Right atrium auricular region (tissue), 2 donors: Measurements from ENCODE around the gene COL25A1. TPM values are rescaled to one million over a fixed set of nuclear protein-coding genes. Genes with fewer than 3 reads are reported as not detected.

Experiments used
- DNase-seq: peaks from one replicate; pipeline ENCODE4 v3.0.0-alpha.2; 2019; ENCODE audit warnings: low spot score
- H3K27ac ChIP-seq, 2 donors: fragments of 200-600 bp; sonication (generic); 1 replicate in 1 of 2; 2 replicates in 1 of 2; pipeline ENCODE4 v1.5.1; 2016 to 2019
- H3K27me3 ChIP-seq, 2 donors: fragments of 200-600 bp; sonication (generic); one replicate each; pipeline versions ENCODE4 v1.5.1 to v1.6.0; 2017 to 2019
- H3K36me3 ChIP-seq: fragments of 200-600 bp; sonication (generic); one replicate; pipeline ENCODE4 v1.5.1; 2016
- H3K4me1 ChIP-seq, 2 donors: fragments of 200-600 bp; sonication (generic); one replicate each; pipeline versions ENCODE4 v1.5.1 to v1.6.0; 2017 to 2019
- H3K4me3 ChIP-seq, 2 donors: fragments of 200-600 bp; sonication (generic); 1 replicate in 1 of 2; 2 replicates in 1 of 2; pipeline ENCODE4 v1.5.1; 2017 to 2019; ENCODE audit warnings: mild to moderate bottlenecking in 1 of 2, moderate library complexity in 1 of 2
- H3K9me3 ChIP-seq, 2 donors: fragments of 200-600 bp; sonication (generic); one replicate each; pipeline ENCODE4 v1.5.1; 2019
- total RNA-seq, 2 donors: library from RNA; depleted of rRNA; stranded (reverse); fragments of >200 nt; gene quantifications; one replicate each; pipeline ENCODE4 v1.1.0, GENCODE V29; 2016
- TF ChIP-seq, protein P1 (sequence below), 2 donors: fragments of 200-600 bp; sonication (generic); IDR thresholded peaks; one replicate each; pipeline ENCODE4 v1.5.1; 2019; ENCODE audit warnings: antibody characterized with exemption in 2 of 2

Gene COL25A1
- total RNA-seq, 2 donors from 2014 or later: 0.26 to 0.59 TPM

DNA sequence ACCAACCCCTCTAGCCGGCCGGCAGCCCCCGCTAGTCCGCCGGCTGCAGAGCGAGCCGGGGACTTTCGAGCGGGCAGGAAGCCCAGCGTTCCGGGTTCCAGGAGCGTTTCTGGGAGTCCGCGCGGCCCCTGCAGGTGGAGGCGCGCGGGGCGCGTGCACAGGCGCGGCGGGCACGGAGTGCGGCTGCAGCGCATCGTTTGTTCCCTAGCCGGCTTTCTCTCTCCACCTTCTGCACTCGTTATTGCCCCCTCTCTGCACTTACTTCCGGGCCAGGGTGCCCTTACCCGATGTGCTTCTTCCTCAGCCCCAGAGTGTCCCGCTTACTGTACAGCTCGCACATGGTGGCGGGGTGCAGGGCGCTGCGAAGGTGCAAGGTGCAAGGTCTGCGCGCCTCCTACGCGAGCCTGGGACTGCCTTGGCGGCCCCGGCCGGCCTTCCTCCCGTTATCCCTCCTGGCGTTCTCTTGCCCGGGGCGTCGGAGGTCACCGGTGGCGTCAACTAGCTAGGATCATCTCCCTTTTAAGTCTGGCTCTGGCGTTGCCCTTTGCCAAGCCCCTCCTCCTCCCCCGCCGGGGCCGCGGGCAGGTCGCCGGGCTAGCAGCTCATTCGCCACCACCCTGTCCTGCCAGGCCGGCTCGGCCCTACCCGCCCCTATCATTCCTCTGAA is 539.8 kb downstream of the COL25A1 start, which contains the start of gene ETNPPL:
Gene ETNPPL (minus strand): TSS at position 495 of the 667 bp plus-strand sequence. CDS start 155 bp downstream, at position 340.
- H3K36me3 ChIP-seq: no peaks in the 10 kb centered on the region
- H3K27ac ChIP-seq: peak within 1 kb of the TSS in 1 of 2 donors; percentile 48
- H3K27me3 ChIP-seq: no peaks in the 10 kb centered on the region
- peak within 1 kb of the TSS; percentile 46 to 56 for H3K4me3 ChIP-seq
- TF ChIP-seq, protein P1, sequence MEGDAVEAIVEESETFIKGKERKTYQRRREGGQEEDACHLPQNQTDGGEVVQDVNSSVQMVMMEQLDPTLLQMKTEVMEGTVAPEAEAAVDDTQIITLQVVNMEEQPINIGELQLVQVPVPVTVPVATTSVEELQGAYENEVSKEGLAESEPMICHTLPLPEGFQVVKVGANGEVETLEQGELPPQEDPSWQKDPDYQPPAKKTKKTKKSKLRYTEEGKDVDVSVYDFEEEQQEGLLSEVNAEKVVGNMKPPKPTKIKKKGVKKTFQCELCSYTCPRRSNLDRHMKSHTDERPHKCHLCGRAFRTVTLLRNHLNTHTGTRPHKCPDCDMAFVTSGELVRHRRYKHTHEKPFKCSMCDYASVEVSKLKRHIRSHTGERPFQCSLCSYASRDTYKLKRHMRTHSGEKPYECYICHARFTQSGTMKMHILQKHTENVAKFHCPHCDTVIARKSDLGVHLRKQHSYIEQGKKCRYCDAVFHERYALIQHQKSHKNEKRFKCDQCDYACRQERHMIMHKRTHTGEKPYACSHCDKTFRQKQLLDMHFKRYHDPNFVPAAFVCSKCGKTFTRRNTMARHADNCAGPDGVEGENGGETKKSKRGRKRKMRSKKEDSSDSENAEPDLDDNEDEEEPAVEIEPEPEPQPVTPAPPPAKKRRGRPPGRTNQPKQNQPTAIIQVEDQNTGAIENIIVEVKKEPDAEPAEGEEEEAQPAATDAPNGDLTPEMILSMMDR (IDR thresholded peaks at IDR 0.05): peak in 1 of 2 donors; percentile 36
- no peak for DNase-seq
- no peaks in the 10 kb centered on the region for H3K9me3 ChIP-seq
- H3K4me1 ChIP-seq: peaks cover 0 to 7% of the 10 kb centered on the region in 2 donors

Other genes starting within 250 kb of the COL25A1 start
- 10 to 100 TPM; 26.3 to 27.4 TPM for gene SEC24B, start 131.2 kb upstream of the COL25A1 start, total RNA-seq